Measurements from ENCODE around the gene SC5D.

SC5D gene, protein sequence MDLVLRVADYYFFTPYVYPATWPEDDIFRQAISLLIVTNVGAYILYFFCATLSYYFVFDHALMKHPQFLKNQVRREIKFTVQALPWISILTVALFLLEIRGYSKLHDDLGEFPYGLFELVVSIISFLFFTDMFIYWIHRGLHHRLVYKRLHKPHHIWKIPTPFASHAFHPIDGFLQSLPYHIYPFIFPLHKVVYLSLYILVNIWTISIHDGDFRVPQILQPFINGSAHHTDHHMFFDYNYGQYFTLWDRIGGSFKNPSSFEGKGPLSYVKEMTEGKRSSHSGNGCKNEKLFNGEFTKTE

DNA sequence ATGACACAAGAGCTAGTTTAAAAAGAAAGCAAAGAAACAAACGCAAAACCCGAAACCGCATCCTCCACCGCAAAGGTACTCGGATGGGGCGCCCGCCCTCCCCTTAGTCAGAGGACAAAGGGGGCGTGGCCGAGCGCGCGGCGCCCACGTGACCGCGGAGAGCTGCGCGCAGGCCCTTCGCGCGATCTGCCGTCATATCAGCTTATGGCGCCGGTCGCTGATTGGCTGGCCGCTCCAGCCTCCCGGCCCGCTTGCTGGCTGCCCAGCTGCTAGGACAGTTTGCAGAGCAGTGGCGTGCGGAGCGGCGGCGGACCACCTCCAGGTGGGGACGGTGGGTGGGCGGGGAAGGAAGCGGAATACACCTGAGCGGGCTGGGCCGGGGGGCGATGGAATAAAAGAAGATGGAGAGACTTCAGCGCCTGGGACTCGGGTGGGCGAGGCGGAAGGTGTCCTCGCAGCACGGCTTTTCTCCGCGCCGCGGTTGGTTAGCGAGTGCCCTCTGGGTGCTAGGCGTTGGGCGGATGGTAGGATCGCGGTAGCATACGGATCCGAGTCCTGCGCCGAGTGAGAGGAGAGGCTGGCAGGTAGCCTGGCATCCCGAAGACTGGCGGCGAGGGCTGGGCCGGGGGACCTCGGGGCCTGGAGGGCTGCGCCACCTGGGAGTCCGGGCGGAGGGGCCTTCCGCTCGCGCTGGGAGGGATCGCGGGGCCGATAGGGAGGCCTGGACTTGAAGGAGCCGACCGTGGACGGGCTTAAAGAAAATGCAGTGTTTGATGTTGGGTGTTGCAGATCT lies at the start of gene SC5D:
Gene SC5D (plus strand): TSS at position 277 of the 793 bp plus-strand sequence. CDS start 10,605 bp downstream, outside the sequence.
- peak; percentile 95 for DNase-seq

DNA sequence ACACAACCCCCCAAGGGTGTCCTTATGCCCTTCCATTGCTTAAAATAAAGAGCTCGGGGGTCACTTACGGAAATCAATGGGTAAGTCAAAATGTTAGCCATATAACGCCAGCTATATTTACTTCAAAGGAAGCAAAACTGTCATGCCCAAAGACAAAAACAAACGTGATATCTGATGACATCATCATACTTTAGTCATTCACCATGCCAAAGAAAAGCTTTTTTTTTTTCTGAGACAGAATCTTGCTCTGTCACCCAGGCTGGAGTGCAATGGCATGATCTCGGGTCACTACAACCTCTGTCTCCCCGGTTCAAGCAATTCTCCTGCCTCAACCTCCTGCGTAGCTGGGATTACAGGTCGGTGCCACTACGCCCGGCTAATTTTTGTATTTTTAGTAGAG lies 47.7 kb upstream of the SC5D start:
- DNase-seq = no peak

DNA sequence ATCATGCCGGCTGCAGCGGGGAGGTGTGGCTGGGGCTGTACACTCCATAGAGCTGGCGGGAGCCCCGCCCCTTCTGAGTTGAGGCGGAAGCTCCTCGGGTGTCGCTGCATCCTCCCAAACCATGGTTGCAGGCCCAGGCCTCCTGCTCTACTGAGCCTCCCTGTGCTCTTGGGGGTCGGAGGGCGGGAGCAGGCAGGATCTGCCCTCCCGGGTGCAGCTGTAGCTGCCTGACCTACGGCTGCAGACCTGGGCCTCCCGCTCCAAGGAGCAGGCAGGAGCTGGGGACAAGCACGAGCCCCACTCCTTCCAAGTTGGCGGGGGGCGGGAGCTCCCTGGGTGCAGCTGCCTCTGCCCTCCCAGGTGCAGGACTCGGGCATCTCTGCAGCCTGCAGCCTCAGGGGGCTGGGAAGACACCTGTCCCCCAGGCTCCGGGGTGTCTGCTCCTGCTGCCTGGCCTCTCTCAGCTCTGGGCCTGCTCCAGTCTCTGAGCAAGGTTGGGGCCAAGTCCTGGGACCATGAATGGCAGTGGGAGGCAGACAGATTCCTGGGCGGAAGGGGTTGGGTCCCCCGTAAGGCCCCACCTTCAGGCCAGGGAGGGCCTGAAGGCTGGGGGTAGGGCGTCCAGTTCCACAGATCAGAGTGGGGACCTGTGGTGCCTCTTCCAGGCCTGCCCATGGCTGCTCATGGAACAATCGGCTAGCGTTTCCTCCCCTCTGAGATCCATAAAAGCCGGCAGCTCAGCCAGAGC lies 46.4 kb upstream of the SC5D start:
- DNase-seq = no peak

DNA sequence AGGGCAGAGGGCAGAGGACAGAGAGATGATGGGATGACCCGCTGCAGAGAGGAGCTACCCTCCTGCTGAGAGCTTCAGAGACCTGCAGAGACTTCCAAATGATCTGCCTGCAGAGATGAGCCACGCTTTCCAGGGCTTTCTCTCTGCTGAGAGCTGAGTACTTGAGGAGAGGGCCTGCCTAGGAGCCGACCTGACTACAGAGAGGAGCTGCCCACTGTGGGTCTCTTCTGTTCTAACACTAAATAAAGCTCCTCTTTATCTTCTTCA lies 45.9 kb upstream of the SC5D start:
- no peak for DNase-seq

DNA sequence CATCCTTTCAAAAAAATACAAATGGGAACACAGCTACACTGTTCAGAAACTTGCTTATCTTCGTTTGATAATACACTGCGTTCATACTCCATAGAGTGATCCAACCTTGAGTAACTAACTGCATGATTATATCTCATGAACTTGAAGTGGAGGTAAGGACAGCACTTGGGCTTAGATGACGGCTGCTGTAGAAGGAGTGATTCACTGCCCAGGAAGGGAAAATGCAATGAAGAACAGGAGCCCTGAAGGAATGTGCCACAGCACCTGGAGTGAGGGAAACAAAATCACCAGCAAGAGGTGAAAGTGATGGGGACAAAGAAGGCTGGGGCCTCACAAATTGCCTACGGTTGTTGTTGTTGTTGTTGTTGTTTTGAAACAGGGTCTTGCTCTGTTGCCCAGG lies 44.1 kb upstream of the SC5D start:
- DNase-seq = no peak

DNA sequence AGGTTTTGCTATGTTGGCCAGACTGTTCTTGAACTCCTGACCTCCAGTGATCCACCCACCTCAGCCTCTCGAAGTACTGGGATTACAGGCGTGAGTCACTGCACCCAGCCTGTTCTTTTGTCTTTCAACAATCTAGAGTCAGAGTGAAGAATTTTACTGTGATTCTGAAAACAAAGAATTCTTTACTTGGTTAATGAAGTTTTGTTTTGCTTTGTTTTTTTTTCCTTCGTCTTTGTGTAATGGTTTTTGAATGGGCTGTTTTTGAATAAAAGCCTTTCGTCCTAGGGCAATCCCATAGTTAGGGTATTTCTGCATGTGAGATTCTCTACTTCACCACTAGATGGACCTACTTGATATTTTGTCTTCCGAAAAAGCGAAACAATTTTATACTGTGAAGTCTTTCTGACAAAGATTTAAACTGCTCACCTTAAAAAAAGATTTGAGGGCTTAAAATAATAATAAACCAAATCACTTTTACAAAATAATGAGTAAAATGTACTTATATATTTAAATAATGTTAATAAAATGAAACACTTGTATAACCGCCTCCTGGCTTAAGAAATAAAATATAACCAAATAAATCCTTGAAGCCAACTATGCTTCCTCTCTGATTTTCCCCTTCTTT lies 43.4 kb upstream of the SC5D start:
- peak; percentile 50 for DNase-seq

DNA sequence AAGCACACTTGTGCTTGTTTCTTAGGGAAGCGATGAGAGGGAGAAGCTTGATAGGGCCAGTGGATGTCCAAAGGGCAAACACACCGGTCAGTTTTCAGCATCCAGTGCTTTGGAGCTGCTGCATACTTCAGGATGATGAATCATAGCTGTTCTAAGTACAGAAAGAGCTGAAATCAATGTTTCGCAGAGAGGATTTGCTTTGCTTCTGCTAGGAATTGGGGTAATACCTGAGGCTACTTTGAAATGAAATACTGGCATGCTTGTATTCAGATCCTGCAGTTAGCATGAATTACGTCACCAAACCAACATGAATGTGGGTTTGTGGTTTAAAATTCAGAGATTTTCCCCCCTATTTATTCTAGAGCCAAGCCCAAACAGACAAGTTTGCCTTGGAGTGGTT lies 41.7 kb upstream of the SC5D start:
- no peak for DNase-seq

DNA sequence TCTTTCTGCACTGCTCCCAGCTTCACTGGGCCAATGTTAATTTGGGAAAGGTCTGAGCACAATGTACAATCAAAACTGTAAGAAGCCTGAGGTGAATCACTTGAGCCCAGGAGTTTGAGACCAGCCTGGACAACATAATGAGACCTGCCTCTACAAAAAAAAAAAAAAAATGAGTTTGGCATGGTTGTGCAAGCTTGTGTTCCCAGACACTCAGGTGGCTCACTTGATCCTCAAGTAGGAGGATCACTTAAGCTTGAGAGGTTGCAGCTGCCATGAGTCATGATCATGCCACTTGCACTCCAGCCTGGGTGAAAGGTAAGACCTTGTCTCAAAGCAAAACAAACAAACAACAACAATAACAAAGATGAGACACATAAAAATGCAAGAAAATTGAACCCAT lies 38.6 kb upstream of the SC5D start:
- no peak for DNase-seq

DNA sequence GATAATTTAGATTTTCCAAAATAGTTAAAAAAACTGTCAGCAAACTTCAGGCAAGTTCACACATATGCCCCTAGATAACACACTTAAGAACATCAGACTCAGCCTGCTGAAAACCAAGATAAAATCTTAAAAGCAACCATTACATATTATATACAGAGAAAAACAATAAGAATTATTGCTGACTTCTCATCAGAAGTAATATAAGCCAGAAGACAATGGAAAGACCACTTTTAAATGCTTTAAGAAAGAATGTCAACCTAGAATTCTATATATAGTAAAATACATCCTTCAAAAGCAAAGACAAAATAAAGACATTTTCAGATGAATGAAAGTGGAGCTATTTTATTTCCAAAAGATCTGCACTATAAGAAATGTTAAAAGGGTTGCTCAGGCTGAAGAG lies 37.8 kb upstream of the SC5D start:
- no peak for DNase-seq

DNA sequence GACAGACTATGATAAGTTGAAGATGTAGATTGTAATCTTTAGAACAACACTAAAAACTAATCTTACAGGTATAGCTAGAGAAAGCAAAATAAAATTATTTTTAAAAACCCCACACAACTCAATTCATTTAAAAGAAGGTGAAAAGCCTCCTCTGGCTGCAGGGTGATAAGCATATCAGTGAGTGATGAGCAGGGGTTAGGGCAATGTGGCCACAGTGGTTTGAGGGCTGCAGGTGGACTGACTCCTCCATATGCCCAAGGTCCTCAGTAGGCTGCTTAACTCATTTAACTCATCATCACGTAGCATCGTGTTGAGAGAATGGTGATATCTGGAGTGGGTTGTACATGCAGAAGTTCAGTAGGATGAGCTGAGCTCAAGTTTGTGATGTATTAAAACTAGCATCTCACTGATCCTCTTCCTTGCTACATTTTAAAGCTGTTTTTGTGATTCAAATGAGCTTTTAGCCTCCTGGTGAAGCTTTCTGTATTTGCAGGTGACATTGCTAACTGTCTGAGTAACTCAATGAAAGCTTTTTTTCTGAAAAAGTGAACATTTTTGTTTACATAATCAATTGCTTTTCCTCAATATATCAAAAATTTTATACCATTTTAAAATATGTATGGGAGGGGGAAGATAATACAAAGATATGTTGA lies 37.0 kb upstream of the SC5D start:
- DNase-seq = no peak

DNA sequence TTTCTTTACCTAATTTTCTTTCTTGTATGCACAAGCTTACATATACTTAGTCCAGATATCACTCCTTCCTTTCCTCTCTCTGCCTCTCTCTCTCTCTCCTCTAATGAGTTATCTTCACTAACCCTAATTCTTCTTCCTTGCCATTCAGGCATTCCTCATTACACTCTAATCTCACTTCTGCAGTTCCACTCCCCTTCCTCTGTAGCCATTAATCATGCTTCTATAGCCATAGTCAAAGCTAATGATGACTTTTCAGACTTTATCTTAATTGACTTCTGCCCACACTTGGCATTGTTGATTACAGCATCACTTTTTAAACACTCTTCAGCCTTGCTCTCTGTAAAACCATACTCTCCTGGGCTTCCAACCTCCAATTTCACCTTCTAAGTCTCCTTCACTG lies 35.3 kb upstream of the SC5D start:
- no peak for DNase-seq

DNA sequence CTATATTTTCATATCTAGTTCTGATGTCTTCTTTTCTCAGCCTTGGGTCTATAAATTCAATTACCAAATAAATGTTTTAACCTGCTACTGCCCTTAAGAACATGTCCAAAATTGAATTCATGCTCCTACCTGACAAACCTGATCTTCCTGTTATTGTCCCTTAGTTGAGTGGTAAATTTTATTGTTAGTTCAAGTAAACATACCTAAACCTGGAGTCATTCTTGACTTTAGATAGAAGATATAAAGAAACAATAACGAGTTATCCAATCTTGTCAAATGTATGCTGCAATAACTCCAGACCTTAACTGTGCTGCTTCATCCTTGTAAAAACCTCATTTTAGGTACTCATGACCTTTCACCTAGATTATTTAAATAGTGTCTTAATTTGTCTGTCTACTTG lies 34.6 kb upstream of the SC5D start:
- no peak for DNase-seq

DNA sequence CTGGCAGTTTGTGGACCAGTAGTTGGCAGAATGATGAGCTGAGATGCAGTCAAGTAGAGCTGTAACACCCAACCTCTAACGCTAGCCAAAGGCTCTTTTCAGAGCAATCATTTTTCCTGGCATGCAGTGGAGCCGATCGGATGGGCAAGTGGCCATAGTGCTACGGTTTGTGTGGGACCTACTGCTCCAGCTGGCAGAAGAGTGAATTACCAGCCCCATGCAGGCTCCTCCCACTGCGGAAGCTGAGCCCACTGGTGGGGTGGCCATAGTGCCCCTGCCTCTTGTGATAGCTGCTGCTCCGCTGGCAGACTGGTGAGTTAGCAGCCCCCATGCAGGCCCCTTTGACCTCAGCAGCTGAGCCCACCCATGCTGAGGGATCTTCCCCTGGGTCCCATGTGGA lies 27.0 kb upstream of the SC5D start:
- DNase-seq = no peak

DNA sequence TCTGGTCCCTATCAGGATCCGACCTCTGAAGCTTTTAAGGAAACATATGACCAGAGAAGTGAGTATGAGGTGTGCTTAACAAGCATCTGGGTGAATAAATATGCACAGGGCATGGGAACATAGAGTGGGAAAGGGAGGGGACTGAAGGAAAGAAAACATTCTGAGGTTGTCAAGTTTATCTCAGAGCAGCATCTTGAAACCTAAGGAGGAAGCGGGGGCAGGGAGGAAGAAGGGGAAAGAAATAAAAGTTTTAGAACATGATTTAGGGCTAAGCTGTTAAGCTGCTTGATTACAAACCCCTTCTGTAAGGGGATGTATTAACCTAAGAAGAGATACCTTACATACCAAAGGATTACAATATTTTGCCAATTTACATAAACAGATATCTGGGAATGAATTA lies 24.0 kb upstream of the SC5D start:
- DNase-seq = no peak

DNA sequence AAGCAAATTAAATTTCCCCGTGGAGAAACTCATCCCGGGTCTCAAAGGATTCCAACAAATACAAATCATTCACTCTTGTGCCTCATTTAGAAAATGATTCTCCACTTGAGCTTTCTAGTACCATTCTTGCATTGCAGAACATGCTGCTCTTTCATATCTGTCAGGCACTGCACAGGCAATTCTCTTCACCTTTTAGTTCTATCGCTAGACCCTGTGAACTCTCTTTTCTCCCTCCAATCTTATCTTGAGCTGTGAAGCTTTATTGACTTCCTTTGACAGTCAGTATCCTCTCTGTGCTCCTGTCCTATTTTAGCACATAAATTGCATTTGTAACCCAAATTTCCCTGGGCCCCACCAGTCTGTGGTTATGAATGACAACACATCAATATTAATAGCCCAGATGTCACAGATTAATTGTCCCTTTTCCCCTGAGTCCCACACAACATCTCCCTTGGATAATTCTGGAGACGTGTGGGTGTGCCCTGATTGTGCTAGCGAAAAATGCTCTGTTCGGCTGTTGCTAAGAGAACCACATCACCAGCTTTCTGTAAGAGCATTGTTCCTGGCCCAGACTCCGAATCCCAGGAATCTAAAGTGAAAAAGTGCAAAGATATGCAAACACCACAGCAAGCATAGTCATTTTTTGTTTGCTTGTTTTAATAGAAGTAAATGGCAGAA lies 22.4 kb upstream of the SC5D start:
- no peak for DNase-seq

DNA sequence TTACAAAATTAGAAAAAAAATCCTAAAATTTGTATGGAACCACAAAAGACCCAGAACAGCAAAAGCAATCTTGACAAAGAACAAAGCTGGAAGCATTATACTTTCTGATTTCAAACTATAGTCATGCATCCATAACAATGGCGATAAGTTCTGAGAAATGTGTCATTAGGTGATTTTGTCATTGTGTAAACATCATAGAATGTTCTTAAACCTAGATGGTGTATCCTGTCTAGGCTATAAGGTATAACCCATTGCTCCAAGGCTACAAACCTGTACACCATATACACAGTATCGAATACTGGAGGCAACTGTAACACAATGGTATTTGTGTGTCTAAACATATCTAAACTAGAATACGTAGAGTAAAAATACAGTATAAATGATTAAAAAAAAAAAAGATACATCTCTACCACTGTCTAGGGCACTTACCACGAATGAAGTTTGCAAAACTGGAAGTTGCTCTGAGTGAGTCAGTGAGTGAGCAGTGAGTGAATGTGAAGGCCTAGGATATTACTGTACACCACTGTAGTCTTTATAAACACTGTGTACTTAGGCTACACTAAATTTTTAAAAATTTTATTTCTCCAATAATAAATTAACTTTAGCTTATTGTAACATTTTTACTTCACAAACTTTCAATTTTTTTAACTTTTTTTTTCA lies 18.1 kb upstream of the SC5D start:
- DNase-seq = no peak

DNA sequence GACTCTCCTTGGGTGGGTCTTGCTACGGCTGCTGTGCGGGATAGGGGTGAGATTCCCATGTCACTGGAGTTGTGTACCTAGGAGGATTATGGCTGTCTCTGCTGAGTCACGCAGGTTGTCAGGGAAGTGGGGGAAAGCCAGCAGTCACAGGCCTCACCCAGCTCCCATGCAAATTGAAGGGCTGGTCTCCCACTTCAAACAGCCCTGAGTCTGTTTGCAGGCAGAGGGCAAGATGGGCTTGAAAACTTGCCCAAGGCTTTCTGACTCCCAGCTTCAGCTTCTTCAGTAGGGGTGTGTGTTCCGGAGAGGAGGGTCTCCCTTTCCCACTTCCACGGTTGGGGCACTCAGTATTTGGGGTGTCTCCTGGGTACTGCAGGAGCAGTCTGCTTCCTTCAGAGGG lies 10.9 kb upstream of the SC5D start:
- no peak for DNase-seq

DNA sequence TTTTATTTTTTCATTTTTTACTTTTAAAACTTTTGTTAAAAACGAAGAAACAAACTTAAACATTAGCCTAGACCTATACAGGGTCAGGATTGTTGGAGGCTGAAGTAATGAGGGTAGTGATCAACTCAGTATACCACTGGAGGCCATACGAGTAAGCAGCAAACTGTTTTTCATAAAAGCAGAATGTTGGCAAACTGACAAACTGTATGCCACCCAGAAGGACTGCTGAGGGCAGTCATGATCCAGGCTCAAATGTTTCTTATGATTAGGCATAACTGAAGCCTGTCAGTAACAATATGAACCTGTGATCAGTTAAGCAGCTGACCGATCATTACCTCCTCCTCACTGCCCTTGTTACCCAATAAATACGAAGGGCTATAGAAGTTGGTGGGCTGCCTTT lies 10.2 kb upstream of the SC5D start:
- DNase-seq = no peak

DNA sequence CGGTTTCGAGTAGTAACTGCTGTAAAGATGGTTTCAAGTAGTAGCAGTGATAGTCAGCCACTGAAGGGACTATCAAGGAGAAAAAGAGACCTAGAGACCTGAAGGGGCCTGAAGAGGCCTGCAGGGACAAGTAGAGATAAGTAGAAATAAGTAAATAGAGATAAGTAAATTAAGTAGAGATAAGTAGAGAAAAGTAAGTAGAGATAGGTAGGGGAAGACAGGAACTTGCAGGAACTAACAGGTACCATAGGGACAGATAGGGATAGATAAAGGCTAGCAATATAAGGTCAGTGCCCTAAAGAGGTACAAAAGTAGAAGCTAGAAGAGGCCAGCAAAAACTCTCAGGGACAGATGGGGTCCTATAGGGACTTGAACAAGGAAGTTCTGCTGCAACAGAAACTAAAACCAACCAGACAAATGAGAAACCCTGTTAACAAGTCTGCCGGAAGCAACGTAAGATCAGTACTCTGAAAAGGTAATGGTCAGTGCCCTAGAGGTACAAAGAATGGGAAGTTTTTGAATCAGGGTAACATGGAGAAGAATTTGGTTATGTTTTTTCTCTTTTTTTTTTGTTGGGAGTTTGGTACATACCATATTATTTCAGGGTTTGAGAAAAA lies 9.6 kb upstream of the SC5D start:
- no peak for DNase-seq

DNA sequence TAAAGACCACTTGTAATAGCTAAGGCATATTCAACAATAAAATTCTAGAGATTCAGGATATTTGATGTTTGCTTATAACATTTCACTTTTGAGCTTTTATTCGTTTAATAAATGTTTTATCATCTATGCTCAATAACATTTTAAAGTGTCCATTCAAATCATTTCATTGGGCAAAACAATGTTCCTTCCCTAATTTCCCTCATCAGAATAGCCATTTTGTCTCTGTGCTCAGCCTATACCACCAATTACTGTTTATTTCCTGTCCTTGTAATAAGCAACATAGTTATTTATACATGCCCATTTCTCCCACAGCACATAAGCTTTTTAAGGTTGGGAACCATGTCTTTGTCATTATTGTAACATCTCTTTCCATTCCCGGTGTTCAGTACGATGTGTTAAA lies 1.3 kb upstream of the SC5D start:
- no peak for DNase-seq

DNA sequence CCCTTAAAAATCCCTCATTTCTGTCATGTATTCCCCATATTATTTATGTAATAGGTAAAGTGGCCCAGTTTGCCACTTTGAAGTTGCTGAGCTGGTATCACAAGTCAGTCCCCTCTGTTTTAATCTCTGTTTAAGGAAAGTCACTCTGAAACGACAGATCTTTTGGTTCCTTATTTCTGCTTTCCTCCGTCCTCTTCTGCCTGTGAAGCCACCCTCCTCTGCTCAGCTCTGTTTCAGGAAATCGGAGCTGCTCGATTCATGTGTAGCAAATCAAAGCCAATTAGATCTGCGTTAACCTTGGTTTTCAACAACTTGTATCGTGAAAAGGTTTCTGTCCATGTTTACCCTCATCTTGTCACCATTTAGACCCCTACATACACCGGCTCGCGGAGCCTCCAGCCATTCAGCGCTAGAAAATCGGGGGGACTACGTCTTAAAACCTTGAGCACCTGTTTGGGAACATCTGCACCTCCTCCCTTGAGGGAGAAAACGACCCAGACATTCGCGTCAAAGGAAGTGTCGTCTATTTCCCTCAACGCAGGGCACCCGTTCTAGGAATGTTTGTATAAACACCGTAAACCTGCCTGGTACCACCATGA lies 576 bp upstream of the SC5D start:
- no peak for DNase-seq

Measured in CD4-positive, alpha-beta T cell treated with Interleukin-10 for 1 hour (primary cell).